HG02642 (cell line): Measurements from ENCODE around the gene CDC42EP4.
A peak's percentile ranks its signal among the peaks of the same experiment; 100 is the strongest.
"Not testable (repeated sequence)": the region's sequence is repeated elsewhere in the genome, so short reads cannot be mapped to it uniquely, and the experiment has no call there.

Source experiments
- ATAC-seq: cut with Tn5 transposase; IDR thresholded peaks from one replicate; pipeline ENCODE4 v1.9.1; 2021; ENCODE audit warnings: mild to moderate bottlenecking; ENCODE audit not compliant: unreplicated experiment, poor library complexity

Gene CDC42EP4

GRCh38 chr17:73284354-73284753 lies 27.4 kb downstream of the CDC42EP4 start:
- ATAC-seq, result no peak

DNA sequence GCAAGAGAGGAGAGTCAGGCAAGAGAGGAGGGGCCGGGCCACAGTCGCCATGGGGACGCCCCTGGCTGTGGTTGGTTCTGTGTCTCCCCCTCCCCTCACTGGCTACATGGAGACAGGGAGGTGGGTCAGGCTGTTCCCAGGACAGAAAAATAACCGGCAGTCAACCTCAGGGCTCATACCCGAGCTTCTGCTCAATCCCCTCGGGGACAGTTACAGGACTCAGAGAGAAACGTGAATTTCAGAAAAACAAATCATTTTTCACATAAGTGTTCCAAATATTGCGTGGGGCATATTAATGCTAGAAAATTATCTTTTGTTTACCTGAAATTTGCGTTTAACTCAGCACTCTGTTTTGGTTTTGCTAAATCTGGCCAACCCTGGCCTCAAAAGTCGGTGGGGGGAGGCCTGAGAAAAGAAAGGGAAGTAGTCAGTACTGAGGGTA lies 27.9 kb downstream of the CDC42EP4 start:
- no peak for ATAC-seq

DNA sequence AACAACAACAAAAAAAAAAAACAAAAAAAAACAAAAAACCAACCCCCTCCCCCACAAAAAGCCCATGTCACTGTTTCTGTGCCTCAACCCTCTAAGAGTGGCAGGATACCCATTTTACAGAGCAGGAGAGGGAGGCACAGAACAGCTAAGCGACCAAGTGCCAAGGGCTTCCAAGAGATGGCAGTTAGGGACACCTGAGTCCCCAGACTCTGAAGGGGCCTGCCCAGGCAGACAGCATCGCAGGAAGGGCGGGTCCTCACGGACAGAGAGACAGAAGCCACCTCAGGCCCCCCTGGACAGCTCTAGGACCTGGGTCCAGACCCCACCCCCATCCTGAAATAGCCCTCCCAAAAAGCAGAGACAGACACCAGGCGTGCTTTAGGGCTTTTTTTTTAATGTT lies 28.6 kb downstream of the CDC42EP4 start:
- ATAC-seq, result no peak

GRCh38 chr17:73282629-73283028 lies 29.2 kb downstream of the CDC42EP4 start:
- no peak for ATAC-seq

DNA sequence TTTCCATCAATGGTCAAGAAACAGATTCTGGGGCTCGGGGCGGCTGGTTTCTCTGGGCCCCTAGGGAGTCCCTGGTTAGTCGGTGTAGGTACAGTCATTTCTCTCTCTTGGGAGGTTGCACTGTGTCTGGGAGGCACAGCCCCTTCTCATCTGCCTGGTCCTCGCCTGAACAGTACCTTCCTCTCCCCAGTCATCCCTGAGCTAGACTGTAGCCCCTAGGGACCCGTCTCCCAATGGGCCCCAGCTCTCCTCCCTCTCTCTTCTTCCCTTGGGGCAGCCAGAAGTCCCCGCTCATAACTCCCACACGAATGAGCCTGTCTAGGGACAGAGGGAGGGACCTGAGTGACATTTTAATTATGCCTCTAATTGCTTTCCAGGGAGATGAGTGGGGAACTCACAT lies 29.9 kb downstream of the CDC42EP4 start:
- ATAC-seq, result peak; percentile 93

DNA sequence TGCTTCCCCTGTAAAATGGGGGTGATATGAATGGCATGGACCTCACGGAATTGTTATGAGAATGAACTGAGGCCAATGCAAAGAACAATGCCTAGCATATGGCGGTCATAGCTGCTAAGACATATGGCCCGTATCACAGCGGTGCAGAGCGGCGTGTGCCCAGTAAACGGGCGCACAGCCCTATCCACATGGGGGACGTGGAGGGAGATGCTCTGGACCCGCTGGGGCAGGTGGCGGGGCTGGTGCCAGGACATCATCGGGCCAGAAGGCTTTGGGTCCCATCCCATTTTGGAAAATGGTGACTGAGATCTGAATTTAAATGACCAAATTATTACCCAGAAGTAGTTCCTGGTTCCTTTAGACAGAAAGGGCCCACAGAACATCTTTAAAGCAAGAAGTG lies 31.6 kb downstream of the CDC42EP4 start:
- ATAC-seq, result no peak

GRCh38 chr17:73279704-73280103 lies 32.1 kb downstream of the CDC42EP4 start:
- no peak for ATAC-seq

DNA sequence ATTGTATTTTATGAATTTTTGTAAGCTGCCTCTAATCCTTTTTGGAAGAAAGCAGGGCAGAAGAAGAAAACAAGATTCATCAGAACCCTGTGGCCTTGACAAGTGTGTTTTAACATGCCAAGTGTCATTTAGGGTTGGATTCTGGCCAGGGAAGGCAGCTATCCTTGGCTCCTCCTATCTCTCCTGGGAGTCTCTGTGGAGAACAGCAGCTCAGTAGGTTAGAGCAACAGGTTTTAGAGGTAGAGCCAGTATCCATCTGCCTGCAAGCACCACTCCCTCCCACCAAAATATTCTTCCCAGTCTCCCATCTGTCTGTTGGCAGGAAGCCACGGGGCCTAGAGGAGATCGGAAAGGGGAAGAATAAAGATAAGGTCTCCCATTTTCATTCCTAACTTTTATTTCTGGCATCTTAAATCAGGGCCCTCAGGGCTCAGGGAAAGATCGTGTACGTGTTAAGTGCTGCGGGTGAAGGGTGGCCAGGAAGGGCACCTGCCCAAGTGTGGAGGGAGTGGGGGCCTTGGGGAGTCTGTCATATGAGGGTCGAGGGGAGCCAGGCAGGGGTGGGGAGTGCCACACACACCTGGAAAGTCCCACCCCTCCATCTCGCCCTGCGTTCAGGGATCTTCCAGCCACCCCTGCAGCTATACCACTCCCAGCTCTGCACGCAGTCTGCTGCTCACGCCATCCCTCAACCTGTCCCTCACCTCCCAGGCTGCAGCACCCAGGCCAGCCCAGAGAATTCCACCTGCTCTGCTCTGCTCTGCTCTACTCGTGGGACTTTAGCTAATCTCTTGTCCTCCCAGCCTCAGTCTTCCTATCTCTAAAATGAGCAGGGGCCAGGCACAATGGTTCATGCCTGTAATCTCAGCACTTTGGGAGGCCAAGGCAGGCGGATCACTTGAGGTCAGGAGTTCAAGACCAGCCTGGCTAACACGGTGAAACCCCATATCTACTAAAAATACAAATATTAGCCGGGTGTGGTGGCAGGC lies 33.0 kb downstream of the CDC42EP4 start:
- no peak for ATAC-seq

DNA sequence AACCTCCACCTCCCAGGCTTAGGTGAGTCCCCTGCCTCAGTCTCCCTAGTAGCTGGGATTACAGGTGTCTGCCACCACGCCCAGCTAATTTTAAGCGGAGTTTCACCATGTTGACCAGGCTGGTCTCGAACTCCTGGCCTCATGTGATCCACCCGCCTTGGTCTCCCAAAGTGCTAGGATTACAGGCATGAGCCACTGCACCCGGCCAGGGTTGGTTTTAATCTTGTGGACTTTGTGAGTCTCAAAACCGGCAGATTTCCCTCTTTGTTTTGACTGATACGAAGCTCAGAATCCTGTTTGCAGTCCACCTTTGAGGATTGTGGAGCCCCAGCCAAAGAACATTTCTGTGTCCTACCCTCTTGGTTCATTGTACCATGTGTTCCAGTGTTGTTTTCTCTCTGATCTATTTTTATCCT lies 33.7 kb downstream of the CDC42EP4 start:
- ATAC-seq, result no peak

DNA sequence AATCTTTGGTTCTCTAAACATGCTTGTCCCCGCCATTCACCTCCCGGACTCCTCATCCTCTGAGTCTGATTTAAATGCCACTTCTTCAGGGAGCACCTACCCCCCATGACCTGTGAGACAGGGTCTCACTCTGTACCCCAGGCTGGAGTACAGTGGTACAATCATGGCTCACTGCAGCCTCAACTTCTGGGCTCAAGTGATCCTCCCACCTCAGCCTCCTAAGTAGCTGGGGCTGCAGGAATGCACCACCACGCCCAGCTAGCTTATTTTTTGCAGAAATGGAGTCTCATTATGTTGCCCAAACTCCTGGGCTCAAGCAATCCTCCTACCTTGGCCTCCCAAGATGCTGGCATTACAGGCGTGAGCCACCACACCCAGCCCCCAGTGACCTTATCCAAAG lies 37.3 kb downstream of the CDC42EP4 start:
- no peak for ATAC-seq

GRCh38 chr17:73272906-73273218 lies 38.9 kb downstream of the CDC42EP4 start:
- no peak for ATAC-seq

DNA sequence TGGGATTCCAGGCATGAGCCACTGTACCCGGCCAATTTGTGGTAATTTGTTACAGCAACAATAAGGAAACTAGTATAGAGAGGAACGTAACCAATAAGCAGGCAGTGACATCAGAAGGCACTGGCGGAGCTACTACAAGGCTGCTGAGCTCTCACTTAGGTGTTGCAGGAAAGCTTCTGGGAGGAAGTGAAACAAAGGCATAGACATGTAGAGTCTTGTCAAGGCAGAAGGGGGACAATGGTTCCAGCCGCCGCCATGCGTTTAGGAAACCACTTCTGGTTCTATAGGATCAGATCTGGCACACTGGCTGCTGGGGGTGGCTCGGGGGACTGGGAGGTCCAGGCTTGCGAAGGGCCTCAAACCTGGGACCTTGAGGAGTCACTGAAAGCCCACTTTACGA lies 40.7 kb downstream of the CDC42EP4 start:
- ATAC-seq, result peak; percentile 96

- ATAC-seq, result no peak
Observed at GRCh38 chr17:73269791-73270190, 42.0 kb downstream of the CDC42EP4 start.

GRCh38 chr17:73269329-73269615 lies 42.5 kb downstream of the CDC42EP4 start:
- no peak for ATAC-seq

- ATAC-seq, result no peak
Observed at GRCh38 chr17:73268582-73269328, 43.0 kb downstream of the CDC42EP4 start.

DNA sequence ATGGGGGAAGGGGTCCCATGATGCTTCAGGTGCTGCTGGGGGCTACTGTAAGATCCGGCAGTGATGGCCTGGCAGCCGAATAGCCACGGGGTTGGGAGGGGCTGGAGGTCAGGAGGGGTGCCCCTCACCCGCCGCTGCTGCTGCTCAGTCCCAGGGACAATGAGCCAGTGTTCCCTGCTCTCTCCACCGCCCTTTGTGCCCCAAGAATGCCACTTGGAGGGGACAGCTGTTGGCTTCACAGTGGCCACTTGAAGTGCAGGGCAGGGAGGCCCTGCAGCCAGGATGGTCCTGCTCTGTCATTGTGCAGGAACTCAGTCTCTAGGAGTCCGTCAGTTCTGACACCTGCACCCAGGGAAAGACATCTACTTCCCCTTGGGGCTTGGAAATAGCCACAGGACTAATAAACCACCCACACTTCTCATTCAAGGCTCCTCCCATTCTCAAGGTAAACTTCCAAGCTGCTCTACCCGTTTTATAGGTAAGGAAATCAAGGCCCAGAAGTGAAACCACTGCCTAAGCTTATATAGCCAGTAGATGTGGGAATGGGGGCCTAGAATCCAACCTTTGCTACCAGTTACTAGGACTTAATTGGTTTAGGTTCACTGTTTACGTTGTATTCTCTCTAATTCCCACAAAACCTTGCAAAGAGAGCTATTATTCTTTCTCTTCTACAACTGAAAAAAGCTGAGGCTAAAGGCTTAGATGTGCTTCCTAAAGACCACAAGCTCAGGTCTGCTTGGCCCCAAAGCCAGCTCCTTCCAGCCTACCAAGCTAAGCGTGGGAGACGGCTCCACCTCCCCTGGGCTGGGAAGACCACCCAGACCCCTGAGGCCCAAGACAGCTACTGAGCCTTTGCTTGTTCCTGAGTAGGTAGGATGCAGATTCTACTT lies 43.9 kb downstream of the CDC42EP4 start:
- no peak for ATAC-seq

DNA sequence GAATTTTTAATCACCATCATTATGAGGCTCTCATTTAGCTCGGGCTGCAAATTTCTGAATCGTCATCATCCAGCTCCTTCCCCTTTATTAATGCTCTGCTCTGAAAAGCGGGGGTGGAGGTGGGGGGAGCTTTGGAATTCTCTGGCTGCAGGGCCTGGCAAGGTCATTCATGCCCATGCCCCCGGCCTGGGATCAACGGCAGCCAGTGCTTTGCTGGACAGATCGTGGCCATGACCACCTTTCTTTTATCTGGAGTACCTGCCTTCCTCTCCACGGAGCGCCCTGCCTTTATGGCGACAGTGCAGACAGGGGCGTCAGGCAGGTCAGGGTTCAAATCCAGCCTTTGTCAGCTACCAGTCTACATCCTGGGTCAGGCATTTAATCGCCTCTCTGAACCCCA lies 45.0 kb downstream of the CDC42EP4 start:
- ATAC-seq, result no peak

DNA sequence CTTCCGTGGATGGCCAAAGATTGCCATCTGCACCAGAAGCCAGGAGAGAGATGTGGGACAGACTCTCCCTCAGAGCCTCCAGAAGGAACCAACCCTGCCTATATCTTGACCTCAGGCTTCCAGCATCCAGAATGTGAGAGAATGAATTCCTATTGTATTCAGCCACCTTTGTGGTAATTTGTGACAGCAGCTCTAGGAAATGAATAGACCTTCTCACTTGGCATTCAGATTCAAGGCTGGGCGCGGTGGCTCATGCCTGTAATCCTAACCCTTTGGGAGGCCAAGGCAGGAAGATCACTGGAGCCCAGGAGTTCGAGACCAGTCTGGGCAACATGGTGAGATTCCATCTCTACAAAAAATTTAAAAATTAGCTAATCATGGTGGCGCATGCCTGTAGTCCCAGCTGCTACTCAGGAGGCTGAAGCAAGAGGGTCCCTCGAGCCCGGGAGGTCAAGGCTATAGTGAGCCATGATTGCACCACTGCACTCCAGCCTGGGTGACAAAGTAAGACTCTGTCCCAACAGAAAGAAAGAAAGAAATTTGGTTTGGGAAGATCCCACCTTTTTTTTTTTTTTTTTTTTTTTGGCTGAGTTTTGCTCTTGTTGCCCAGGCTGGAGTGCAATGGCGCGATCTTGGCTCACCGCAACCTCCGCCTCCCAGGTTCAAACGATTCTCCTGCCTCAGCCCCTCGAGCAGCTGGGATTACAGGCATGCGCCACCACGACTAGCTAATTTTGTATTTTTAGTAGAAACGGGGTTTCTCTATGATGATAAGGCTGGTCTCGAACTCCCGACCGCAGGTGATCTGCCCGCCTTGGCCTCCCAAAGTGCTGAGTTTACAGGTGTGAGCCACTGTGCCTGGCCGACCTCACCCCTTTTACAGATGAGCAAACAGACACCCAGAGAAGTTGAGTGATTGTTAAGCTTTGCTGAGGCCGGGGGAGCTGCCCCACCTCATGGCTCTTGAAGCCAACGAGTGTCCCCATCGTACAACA lies 45.9 kb downstream of the CDC42EP4 start:
- ATAC-seq, result no peak

GRCh38 chr17:73264448-73264847 lies 47.4 kb downstream of the CDC42EP4 start:
- ATAC-seq, result not testable (repeated sequence)
